ENCODE data around the gene SNX13.

- TF ChIP-seq CTCF (IDR thresholded peaks at IDR 0.05) (no peak), EP300 (IDR thresholded peaks at IDR 0.05; ENCODE audit: borderline replicate concordance in 1 of 2, low read depth in 1 of 2, low read length in 1 of 2) (no peak), SMC3 (IDR thresholded peaks at IDR 0.05; ENCODE audit: low read depth, low read length) (no peak), RFX5 (IDR thresholded peaks at IDR 0.05; ENCODE audit: low read length) (no peak), EZH2phosphoT487 (IDR thresholded peaks at IDR 0.05; ENCODE audit: borderline replicate concordance, low read depth) (no peak), YY1 (IDR thresholded peaks at IDR 0.05; ENCODE audit: low read depth) (no peak)
Measured at GRCh38 chr7:17849504-17849903, 90.8 kb downstream of the SNX13 start.
